WTC11 (cell line): ENCODE results near the gene ACOT13. TPM values are rescaled to one million over a fixed set of nuclear protein-coding genes. Genes with fewer than 3 reads are reported as not detected.

Experiments used
- ATAC-seq: fragments of 200-7000 bp; cut with Tn5 transposase; 2 replicates; pipeline ENCODE4 v1.10.0; 2021; ENCODE audit warnings: mild to moderate bottlenecking, moderate library complexity
- CTCF ChIA-PET: fragments of 300-600 bp; sonication (Branson Sonifier 250); formaldehyde crosslinking; loops from one replicate; lab custom pipeline; 2021; ENCODE audit warnings: antibody characterized with exemption; lab: Charles Lee
- POLR2A ChIA-PET: fragments of 350-600 bp; sonication (Branson Sonifier 250); formaldehyde crosslinking; loops from one replicate; lab custom pipeline; 2021; ENCODE audit warnings: antibody characterized with exemption; lab: Charles Lee
- DNase-seq: peaks from one replicate; pipeline ENCODE4 v3.0.0; 2021; ENCODE audit warnings: low spot score
- H3K27ac Mint-ChIP-seq: 2 replicates; pipeline ENCODE4 v1.8.0; 2021; ENCODE audit warnings: mixed read lengths
- H3K27me3 Mint-ChIP-seq: 2 replicates; pipeline ENCODE4 v1.8.0; 2021; ENCODE audit warnings: low read depth, mild to moderate bottlenecking, moderate library complexity, mixed read lengths
- H3K36me3 Mint-ChIP-seq: 2 replicates; pipeline ENCODE4 v1.8.0; 2021; ENCODE audit warnings: mixed read lengths
- H3K4me1 Mint-ChIP-seq: 2 replicates; pipeline ENCODE4 v1.8.0; 2022; ENCODE audit warnings: mixed read lengths
- H3K4me3 Mint-ChIP-seq: 2 replicates; pipeline ENCODE4 v1.8.0; 2021; ENCODE audit warnings: mild to moderate bottlenecking, moderate library complexity, mixed read lengths
- H3K9me3 Mint-ChIP-seq: 2 replicates; pipeline ENCODE4 v1.8.0; 2021; ENCODE audit warnings: mixed read lengths
- AR ChIP-seq: fragments of 250-450 bp; sonication (Bioruptor Pico); IDR thresholded peaks from 2 replicates; pipeline ENCODE4 v1.9.0; 2021; ENCODE audit warnings: mild to moderate bottlenecking
- ATF1 ChIP-seq: sonication (generic); formaldehyde crosslinking; IDR thresholded peaks from 2 replicates; pipeline ENCODE4 v1.8.1; 2023; ENCODE audit warnings: mild to moderate bottlenecking, moderate library complexity, missing genetic modification reagents
- E2F4 ChIP-seq: sonication (generic); formaldehyde crosslinking; IDR thresholded peaks from 2 replicates; pipeline ENCODE4 v1.8.1; 2022; ENCODE audit warnings: low read depth, mild to moderate bottlenecking, moderate library complexity, missing genetic modification reagents, borderline replicate concordance
- GABPB1 ChIP-seq: sonication (generic); formaldehyde crosslinking; IDR thresholded peaks from 2 replicates; pipeline ENCODE4 v1.8.1; 2023; ENCODE audit warnings: mild to moderate bottlenecking, missing genetic modification reagents
- HMGXB4 ChIP-seq: sonication (generic); formaldehyde crosslinking; IDR thresholded peaks from 2 replicates; pipeline ENCODE4 v1.8.1; 2023; ENCODE audit warnings: mild to moderate bottlenecking, moderate library complexity, missing genetic modification reagents
- MAX ChIP-seq: sonication (generic); formaldehyde crosslinking; IDR thresholded peaks from 2 replicates; pipeline ENCODE4 v1.8.0; 2022; ENCODE audit warnings: mild to moderate bottlenecking, missing genetic modification reagents
- MLX ChIP-seq: sonication (generic); formaldehyde crosslinking; IDR thresholded peaks from 2 replicates; pipeline ENCODE4 v1.8.1; 2023; ENCODE audit warnings: mild to moderate bottlenecking, missing genetic modification reagents, moderate library complexity
- NFE2L1 ChIP-seq: sonication (generic); formaldehyde crosslinking; IDR thresholded peaks from 2 replicates; pipeline ENCODE4 v1.8.1; 2023; ENCODE audit warnings: missing genetic modification reagents
- NR3C1 ChIP-seq: sonication (generic); formaldehyde crosslinking; conservative IDR thresholded peaks from 2 replicates; pipeline ENCODE4 v1.8.1; 2023; ENCODE audit warnings: low read depth, mild to moderate bottlenecking, missing genetic modification reagents
- RELA ChIP-seq: sonication (generic); formaldehyde crosslinking; IDR thresholded peaks from 2 replicates; pipeline ENCODE4 v1.8.1; 2022; ENCODE audit warnings: missing genetic modification reagents, mild to moderate bottlenecking, borderline replicate concordance
- SMAD3 ChIP-seq: sonication (generic); formaldehyde crosslinking; IDR thresholded peaks from 2 replicates; pipeline ENCODE4 v1.8.0; 2022; ENCODE audit warnings: missing genetic modification reagents, mild to moderate bottlenecking, borderline replicate concordance
- TEAD1 ChIP-seq: sonication (generic); formaldehyde crosslinking; IDR thresholded peaks from 2 replicates; pipeline ENCODE4 v1.8.0; 2022; ENCODE audit warnings: mild to moderate bottlenecking, missing genetic modification reagents
- ZBTB21 ChIP-seq: sonication (generic); formaldehyde crosslinking; IDR thresholded peaks from 2 replicates; pipeline ENCODE4 v1.8.1; 2023; ENCODE audit warnings: mild to moderate bottlenecking, missing genetic modification reagents, borderline replicate concordance
- ZNF317 ChIP-seq: sonication (generic); formaldehyde crosslinking; IDR thresholded peaks from 2 replicates; pipeline ENCODE4 v1.8.1; 2023; ENCODE audit warnings: low read depth, mild to moderate bottlenecking, moderate library complexity, missing genetic modification reagents, borderline replicate concordance
- total RNA-seq: library from RNA; stranded (reverse); gene quantifications from 3 replicates; pipeline ENCODE4 v1.2.3, GENCODE V29; 2021
- TF ChIP-seq, protein P1 (sequence below): sonication (generic); formaldehyde crosslinking; IDR thresholded peaks from 2 replicates; pipeline ENCODE4 v1.8.1; 2022; ENCODE audit warnings: mild to moderate bottlenecking, moderate library complexity, missing genetic modification reagents
- TF ChIP-seq, protein P2 (sequence below): sonication (generic); formaldehyde crosslinking; IDR thresholded peaks from 2 replicates; pipeline ENCODE4 v1.8.1; 2022; ENCODE audit warnings: mild to moderate bottlenecking, missing genetic modification reagents, moderate library complexity, borderline replicate concordance
- TF ChIP-seq, protein P3 (sequence below): sonication (generic); formaldehyde crosslinking; IDR thresholded peaks from 2 replicates; pipeline ENCODE4 v1.8.1; 2023; ENCODE audit warnings: mild to moderate bottlenecking, missing genetic modification reagents
- TF ChIP-seq, protein P4 (sequence below): sonication (generic); formaldehyde crosslinking; conservative IDR thresholded peaks from 2 replicates; pipeline ENCODE4 v1.8.1; 2023; ENCODE audit warnings: mild to moderate bottlenecking, low read depth, missing genetic modification reagents, moderate library complexity
- TF ChIP-seq, protein P5 (sequence below): sonication (generic); formaldehyde crosslinking; IDR thresholded peaks from 2 replicates; pipeline ENCODE4 v1.8.0; 2023; ENCODE audit warnings: mild to moderate bottlenecking, missing genetic modification reagents

ACOT13 gene
- total RNA-seq, 1 experiment from 2014 or later: 54.0 TPM

- ATAC-seq (no peak), DNase-seq (no peak)
- CTCF ChIA-PET: interaction anchor here (0.7 kb wide), 1 partner anchor 257 kb away, joined by 3 read pairs; no protein-coding TSS in a partner anchor
- peaks cover 89% of the 10 kb centered on the region for H3K36me3 Mint-ChIP-seq
- H3K9me3 Mint-ChIP-seq: no peaks in the 10 kb centered on the region
- peak overlapping the region; percentile 78; the same call in 1 of the 2 replicates for H3K27ac Mint-ChIP-seq
- no peak overlapping the region for H3K4me3 Mint-ChIP-seq
- H3K27me3 Mint-ChIP-seq: no peaks in the 10 kb centered on the region
- POLR2A ChIA-PET: no interaction called here
- H3K4me1 Mint-ChIP-seq: no peaks in the 10 kb centered on the region; the same call in 1 of the 2 replicates
- TF ChIP-seq RELA (CRISPR knock-in tag): no peak
- no peak for TF ChIP-seq GABPB1 (CRISPR knock-in tag)
- TF ChIP-seq NFE2L1 (CRISPR knock-in tag): no peak
- TF ChIP-seq, protein P1, sequence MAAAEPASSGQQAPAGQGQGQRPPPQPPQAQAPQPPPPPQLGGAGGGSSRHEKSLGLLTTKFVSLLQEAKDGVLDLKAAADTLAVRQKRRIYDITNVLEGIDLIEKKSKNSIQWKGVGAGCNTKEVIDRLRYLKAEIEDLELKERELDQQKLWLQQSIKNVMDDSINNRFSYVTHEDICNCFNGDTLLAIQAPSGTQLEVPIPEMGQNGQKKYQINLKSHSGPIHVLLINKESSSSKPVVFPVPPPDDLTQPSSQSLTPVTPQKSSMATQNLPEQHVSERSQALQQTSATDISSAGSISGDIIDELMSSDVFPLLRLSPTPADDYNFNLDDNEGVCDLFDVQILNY (CRISPR knock-in tag): no peak
- TF ChIP-seq ZBTB21 (CRISPR knock-in tag): no peak
- TF ChIP-seq ATF1: no peak
- TF ChIP-seq MAX (CRISPR knock-in tag): no peak
- TF ChIP-seq ZNF317: no peak
- TF ChIP-seq, protein P2, sequence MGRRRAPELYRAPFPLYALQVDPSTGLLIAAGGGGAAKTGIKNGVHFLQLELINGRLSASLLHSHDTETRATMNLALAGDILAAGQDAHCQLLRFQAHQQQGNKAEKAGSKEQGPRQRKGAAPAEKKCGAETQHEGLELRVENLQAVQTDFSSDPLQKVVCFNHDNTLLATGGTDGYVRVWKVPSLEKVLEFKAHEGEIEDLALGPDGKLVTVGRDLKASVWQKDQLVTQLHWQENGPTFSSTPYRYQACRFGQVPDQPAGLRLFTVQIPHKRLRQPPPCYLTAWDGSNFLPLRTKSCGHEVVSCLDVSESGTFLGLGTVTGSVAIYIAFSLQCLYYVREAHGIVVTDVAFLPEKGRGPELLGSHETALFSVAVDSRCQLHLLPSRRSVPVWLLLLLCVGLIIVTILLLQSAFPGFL (CRISPR knock-in tag): no peak
- no peak for TF ChIP-seq NR3C1
- no peak for TF ChIP-seq E2F4 (CRISPR knock-in tag)
- TF ChIP-seq SMAD3: no peak
- TF ChIP-seq, protein P3, sequence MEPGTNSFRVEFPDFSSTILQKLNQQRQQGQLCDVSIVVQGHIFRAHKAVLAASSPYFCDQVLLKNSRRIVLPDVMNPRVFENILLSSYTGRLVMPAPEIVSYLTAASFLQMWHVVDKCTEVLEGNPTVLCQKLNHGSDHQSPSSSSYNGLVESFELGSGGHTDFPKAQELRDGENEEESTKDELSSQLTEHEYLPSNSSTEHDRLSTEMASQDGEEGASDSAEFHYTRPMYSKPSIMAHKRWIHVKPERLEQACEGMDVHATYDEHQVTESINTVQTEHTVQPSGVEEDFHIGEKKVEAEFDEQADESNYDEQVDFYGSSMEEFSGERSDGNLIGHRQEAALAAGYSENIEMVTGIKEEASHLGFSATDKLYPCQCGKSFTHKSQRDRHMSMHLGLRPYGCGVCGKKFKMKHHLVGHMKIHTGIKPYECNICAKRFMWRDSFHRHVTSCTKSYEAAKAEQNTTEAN (CRISPR knock-in tag): no peak
- TF ChIP-seq AR (CRISPR knock-in tag): no peak
- TF ChIP-seq, protein P4, sequence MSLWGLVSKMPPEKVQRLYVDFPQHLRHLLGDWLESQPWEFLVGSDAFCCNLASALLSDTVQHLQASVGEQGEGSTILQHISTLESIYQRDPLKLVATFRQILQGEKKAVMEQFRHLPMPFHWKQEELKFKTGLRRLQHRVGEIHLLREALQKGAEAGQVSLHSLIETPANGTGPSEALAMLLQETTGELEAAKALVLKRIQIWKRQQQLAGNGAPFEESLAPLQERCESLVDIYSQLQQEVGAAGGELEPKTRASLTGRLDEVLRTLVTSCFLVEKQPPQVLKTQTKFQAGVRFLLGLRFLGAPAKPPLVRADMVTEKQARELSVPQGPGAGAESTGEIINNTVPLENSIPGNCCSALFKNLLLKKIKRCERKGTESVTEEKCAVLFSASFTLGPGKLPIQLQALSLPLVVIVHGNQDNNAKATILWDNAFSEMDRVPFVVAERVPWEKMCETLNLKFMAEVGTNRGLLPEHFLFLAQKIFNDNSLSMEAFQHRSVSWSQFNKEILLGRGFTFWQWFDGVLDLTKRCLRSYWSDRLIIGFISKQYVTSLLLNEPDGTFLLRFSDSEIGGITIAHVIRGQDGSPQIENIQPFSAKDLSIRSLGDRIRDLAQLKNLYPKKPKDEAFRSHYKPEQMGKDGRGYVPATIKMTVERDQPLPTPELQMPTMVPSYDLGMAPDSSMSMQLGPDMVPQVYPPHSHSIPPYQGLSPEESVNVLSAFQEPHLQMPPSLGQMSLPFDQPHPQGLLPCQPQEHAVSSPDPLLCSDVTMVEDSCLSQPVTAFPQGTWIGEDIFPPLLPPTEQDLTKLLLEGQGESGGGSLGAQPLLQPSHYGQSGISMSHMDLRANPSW (CRISPR knock-in tag): no peak
- TF ChIP-seq, protein P5, sequence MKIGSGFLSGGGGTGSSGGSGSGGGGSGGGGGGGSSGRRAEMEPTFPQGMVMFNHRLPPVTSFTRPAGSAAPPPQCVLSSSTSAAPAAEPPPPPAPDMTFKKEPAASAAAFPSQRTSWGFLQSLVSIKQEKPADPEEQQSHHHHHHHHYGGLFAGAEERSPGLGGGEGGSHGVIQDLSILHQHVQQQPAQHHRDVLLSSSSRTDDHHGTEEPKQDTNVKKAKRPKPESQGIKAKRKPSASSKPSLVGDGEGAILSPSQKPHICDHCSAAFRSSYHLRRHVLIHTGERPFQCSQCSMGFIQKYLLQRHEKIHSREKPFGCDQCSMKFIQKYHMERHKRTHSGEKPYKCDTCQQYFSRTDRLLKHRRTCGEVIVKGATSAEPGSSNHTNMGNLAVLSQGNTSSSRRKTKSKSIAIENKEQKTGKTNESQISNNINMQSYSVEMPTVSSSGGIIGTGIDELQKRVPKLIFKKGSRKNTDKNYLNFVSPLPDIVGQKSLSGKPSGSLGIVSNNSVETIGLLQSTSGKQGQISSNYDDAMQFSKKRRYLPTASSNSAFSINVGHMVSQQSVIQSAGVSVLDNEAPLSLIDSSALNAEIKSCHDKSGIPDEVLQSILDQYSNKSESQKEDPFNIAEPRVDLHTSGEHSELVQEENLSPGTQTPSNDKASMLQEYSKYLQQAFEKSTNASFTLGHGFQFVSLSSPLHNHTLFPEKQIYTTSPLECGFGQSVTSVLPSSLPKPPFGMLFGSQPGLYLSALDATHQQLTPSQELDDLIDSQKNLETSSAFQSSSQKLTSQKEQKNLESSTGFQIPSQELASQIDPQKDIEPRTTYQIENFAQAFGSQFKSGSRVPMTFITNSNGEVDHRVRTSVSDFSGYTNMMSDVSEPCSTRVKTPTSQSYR (CRISPR knock-in tag): no peak
- no peak for TF ChIP-seq HMGXB4 (CRISPR knock-in tag)
- no peak for TF ChIP-seq MLX (CRISPR knock-in tag)
- no peak for TF ChIP-seq TEAD1 (CRISPR knock-in tag)
These were observed 43.8 kb downstream of the ACOT13 start for GRCh38 chr6:24710519-24711303.
